Activated CD4-positive, alpha-beta T cell treated with anti-CD3 and anti-CD28 coated beads, Interleukin-2, Interleukin-6, amounts not matched to agents 100 ng/mL and 50 ng/mL, durations not matched to agents 16 hours and 8 hours (primary cell): Measurements from ENCODE around the gene BPIFB1.

Experiments used
- DNase-seq: peaks from one replicate; pipeline ENCODE4 v3.0.0-alpha.2; 2020

The BPIFB1 gene

GRCh38 chr20:33273117-33273851, 9.7 kb upstream of the BPIFB1 start:
- peak; percentile 57 for DNase-seq

- no peak for DNase-seq
Observed at GRCh38 chr20:33275215-33275614, 7.8 kb upstream of the BPIFB1 start.

GRCh38 chr20:33275871-33276270, 7.1 kb upstream of the BPIFB1 start:
- DNase-seq, result no peak

GRCh38 chr20:33276303-33277113, 6.5 kb upstream of the BPIFB1 start:
- DNase-seq, result no peak

GRCh38 chr20:33277471-33278441, 5.3 kb upstream of the BPIFB1 start:
- DNase-seq, result no peak

- no peak for DNase-seq
Observed at GRCh38 chr20:33278700-33279099, 4.3 kb upstream of the BPIFB1 start.

GRCh38 chr20:33279261-33279910, 3.6 kb upstream of the BPIFB1 start:
- no peak for DNase-seq

- DNase-seq, result no peak
Observed at GRCh38 chr20:33280000-33280680, 2.9 kb upstream of the BPIFB1 start.

GRCh38 chr20:33280775-33281174, 2.2 kb upstream of the BPIFB1 start:
- DNase-seq, result no peak

- no peak for DNase-seq
Observed at GRCh38 chr20:33281550-33282146, 1.4 kb upstream of the BPIFB1 start.

GRCh38 chr20:33282196-33282934, 649 bp upstream of the BPIFB1 start:
- no peak for DNase-seq

GRCh38 chr20:33284284-33284683, 1.3 kb downstream of the BPIFB1 start:
- no peak for DNase-seq

GRCh38 chr20:33284937-33285336, 1.9 kb downstream of the BPIFB1 start:
- no peak for DNase-seq

GRCh38 chr20:33285861-33286495, 3.0 kb downstream of the BPIFB1 start:
- no peak for DNase-seq

- DNase-seq, result no peak
Observed at GRCh38 chr20:33287884-33288283, 4.9 kb downstream of the BPIFB1 start.

- DNase-seq, result no peak
Observed at GRCh38 chr20:33290852-33291251, 7.8 kb downstream of the BPIFB1 start.

GRCh38 chr20:33291416-33291815, 8.4 kb downstream of the BPIFB1 start:
- no peak for DNase-seq

- DNase-seq, result peak; percentile 74
Observed at GRCh38 chr20:33291830-33292355, 8.9 kb downstream of the BPIFB1 start.

GRCh38 chr20:33296206-33296605, 13.2 kb downstream of the BPIFB1 start:
- DNase-seq, result no peak

- DNase-seq, result no peak
Observed at GRCh38 chr20:33298391-33298790, 15.4 kb downstream of the BPIFB1 start.
